Measurements from ENCODE around the gene RGS6. TPM values are rescaled to one million over a fixed set of nuclear protein-coding genes. Genes with fewer than 3 reads are reported as not detected.

RGS6 gene
- total RNA-seq, 1 donor from 2014 or later: 0.34 TPM

GRCh38 chr14:72492196-72492595 lies 560.0 kb downstream of the RGS6 start:
- DNase-seq (ENCODE audit: low read depth) (no peak), FAIRE-seq (no peak)
- peaks cover 8% of the 10 kb centered on the region for H3K27me3 Mint-ChIP-seq (ENCODE audit: low read depth, unreplicated experiment)
- no peak overlapping the region for H3K4me3 Mint-ChIP-seq (ENCODE audit: unreplicated experiment)
- H3K9ac ChIP-seq (ENCODE audit: low read length): no peak overlapping the region
- no peaks in the 10 kb centered on the region for H4K20me1 ChIP-seq (ENCODE audit: insufficient read depth, low read length)
- H3K36me3 ChIP-seq (ENCODE audit: insufficient read depth, low read length): no peaks in the 10 kb centered on the region
- no peaks in the 10 kb centered on the region for H3K4me1 ChIP-seq (ENCODE audit: insufficient read depth, low read length)
- H3K9me3 Mint-ChIP-seq (ENCODE audit: unreplicated experiment): peaks cover 12% of the 10 kb centered on the region
- H3K27me3 ChIP-seq (ENCODE audit: insufficient read depth, low read length): no peaks in the 10 kb centered on the region
- H3K27ac ChIP-seq (ENCODE audit: low read depth, low read length): no peak overlapping the region
- peaks cover 8% of the 10 kb centered on the region for H3K9me3 ChIP-seq (ENCODE audit: insufficient read depth, low read depth, low read length)
- H3K4me3 ChIP-seq (ENCODE audit: insufficient read depth, low read depth, low read length): no peak overlapping the region
- no peaks in the 10 kb centered on the region for H3K79me2 ChIP-seq (ENCODE audit: insufficient read depth, low read length)
- H3K4me1 Mint-ChIP-seq (ENCODE audit: low read depth, unreplicated experiment): no peaks in the 10 kb centered on the region
- no peak overlapping the region for H3K4me2 ChIP-seq (ENCODE audit: low read length)
- H3K27ac Mint-ChIP-seq (ENCODE audit: unreplicated experiment): no peak overlapping the region
- H3K36me3 Mint-ChIP-seq (ENCODE audit: low read depth, unreplicated experiment): no peaks in the 10 kb centered on the region
- TF ChIP-seq CTCF (IDR thresholded peaks at IDR 0.05; ENCODE audit: insufficient read depth, low read depth, low read length): no peak
- TF ChIP-seq EZH2 (IDR thresholded peaks at IDR 0.05; ENCODE audit: insufficient read depth, low read length): no peak
- H2AFZ ChIP-seq (ENCODE audit: low read depth, low read length): no peak overlapping the region

GRCh38 chr14:72495668-72496067 lies 563.4 kb downstream of the RGS6 start:
- peaks cover 3% of the 10 kb centered on the region for H3K4me1 Mint-ChIP-seq (ENCODE audit: low read depth, unreplicated experiment)
- no peaks in the 10 kb centered on the region for H3K36me3 ChIP-seq (ENCODE audit: insufficient read depth, low read length)
- no peaks in the 10 kb centered on the region for H3K4me1 ChIP-seq (ENCODE audit: insufficient read depth, low read length)
- H3K27me3 Mint-ChIP-seq (ENCODE audit: low read depth, unreplicated experiment): peaks cover 12% of the 10 kb centered on the region
- H3K4me2 ChIP-seq (ENCODE audit: low read length): no peak overlapping the region
- no peak overlapping the region for H3K4me3 ChIP-seq (ENCODE audit: insufficient read depth, low read depth, low read length)
- FAIRE-seq: no peak
- H4K20me1 ChIP-seq (ENCODE audit: insufficient read depth, low read length): no peaks in the 10 kb centered on the region
- H2AFZ ChIP-seq (ENCODE audit: low read depth, low read length): no peak overlapping the region
- TF ChIP-seq CTCF (IDR thresholded peaks at IDR 0.05; ENCODE audit: insufficient read depth, low read depth, low read length): no peak
- H3K27ac ChIP-seq (ENCODE audit: low read depth, low read length): no peak overlapping the region
- H3K9me3 ChIP-seq (ENCODE audit: insufficient read depth, low read depth, low read length): peaks cover 5% of the 10 kb centered on the region
- H3K36me3 Mint-ChIP-seq (ENCODE audit: low read depth, unreplicated experiment): no peaks in the 10 kb centered on the region
- H3K9me3 Mint-ChIP-seq (ENCODE audit: unreplicated experiment): no peaks in the 10 kb centered on the region
- H3K27ac Mint-ChIP-seq (ENCODE audit: unreplicated experiment): no peak overlapping the region
- H3K4me3 Mint-ChIP-seq (ENCODE audit: unreplicated experiment): no peak overlapping the region
- H3K79me2 ChIP-seq (ENCODE audit: insufficient read depth, low read length): no peaks in the 10 kb centered on the region
- DNase-seq (ENCODE audit: low read depth): no peak
- no peaks in the 10 kb centered on the region for H3K27me3 ChIP-seq (ENCODE audit: insufficient read depth, low read length)
- H3K9ac ChIP-seq (ENCODE audit: low read length): no peak overlapping the region

- H4K20me1 ChIP-seq (ENCODE audit: insufficient read depth, low read length): no peaks in the 10 kb centered on the region
- Mint-ChIP-seq H3K4me3 (ENCODE audit: unreplicated experiment) (no peak overlapping the region), H3K9me3 (ENCODE audit: unreplicated experiment) (peaks cover 2% of the 10 kb centered on the region), H3K27me3 (ENCODE audit: low read depth, unreplicated experiment) (peaks cover 13% of the 10 kb centered on the region), H3K27ac (ENCODE audit: unreplicated experiment) (no peak overlapping the region), H3K4me1 (ENCODE audit: low read depth, unreplicated experiment) (peaks cover 3% of the 10 kb centered on the region), H3K36me3 (ENCODE audit: low read depth, unreplicated experiment) (peaks cover 1% of the 10 kb centered on the region)
- TF ChIP-seq EZH2 (IDR thresholded peaks at IDR 0.05; ENCODE audit: insufficient read depth, low read length) (no peak), CTCF (IDR thresholded peaks at IDR 0.05; ENCODE audit: insufficient read depth, low read depth, low read length) (no peak)
- H3K9ac ChIP-seq (ENCODE audit: low read length): no peak overlapping the region
- H3K27ac ChIP-seq (ENCODE audit: low read depth, low read length): no peak overlapping the region
- H3K4me3 ChIP-seq (ENCODE audit: insufficient read depth, low read depth, low read length): no peak overlapping the region
- H3K79me2 ChIP-seq (ENCODE audit: insufficient read depth, low read length): no peaks in the 10 kb centered on the region
- H3K27me3 ChIP-seq (ENCODE audit: insufficient read depth, low read length): no peaks in the 10 kb centered on the region
- H2AFZ ChIP-seq (ENCODE audit: low read depth, low read length): no peak overlapping the region
- peaks cover 5% of the 10 kb centered on the region for H3K9me3 ChIP-seq (ENCODE audit: insufficient read depth, low read depth, low read length)
- FAIRE-seq (no peak), DNase-seq (ENCODE audit: low read depth) (no peak)
- H3K4me1 ChIP-seq (ENCODE audit: insufficient read depth, low read length): no peaks in the 10 kb centered on the region
- no peaks in the 10 kb centered on the region for H3K36me3 ChIP-seq (ENCODE audit: insufficient read depth, low read length)
- H3K4me2 ChIP-seq (ENCODE audit: low read length): no peak overlapping the region
Observed at GRCh38 chr14:72498646-72499045, 566.4 kb downstream of the RGS6 start.

All from astrocyte (in vitro differentiated cells and primary cell).